UCSD-AML1 (cell line): Measurements from ENCODE around the gene RSF1.

ENCODE experiments used
- DNase-seq: peaks from one replicate; lab custom pipeline; 2025; ENCODE audit not compliant: unreplicated experiment; lab: John Stamatoyannopoulos, UW

The RSF1 gene

GRCh38 chr11:77750394-77751156 is 69.9 kb downstream of the RSF1 start:
- DNase-seq: no peak

- no peak for DNase-seq
Measured at GRCh38 chr11:77749232-77749631, 71.3 kb downstream of the RSF1 start.

GRCh38 chr11:77748266-77748665 is 72.3 kb downstream of the RSF1 start:
- DNase-seq: no peak

- no peak for DNase-seq
Measured at GRCh38 chr11:77747381-77747969, 73.0 kb downstream of the RSF1 start.

GRCh38 chr11:77736473-77736872 is 84.0 kb downstream of the RSF1 start:
- DNase-seq: no peak

GRCh38 chr11:77734890-77735289 is 85.6 kb downstream of the RSF1 start:
- no peak for DNase-seq

GRCh38 chr11:77732143-77732542 is 88.4 kb downstream of the RSF1 start:
- DNase-seq: no peak

GRCh38 chr11:77730789-77731188 is 89.7 kb downstream of the RSF1 start:
- DNase-seq: no peak

- DNase-seq: no peak
Measured at GRCh38 chr11:77729063-77729462, 91.5 kb downstream of the RSF1 start.

GRCh38 chr11:77728203-77728786 is 92.2 kb downstream of the RSF1 start:
- DNase-seq: no peak

GRCh38 chr11:77726524-77726923 is 94.0 kb downstream of the RSF1 start:
- no peak for DNase-seq

GRCh38 chr11:77725433-77725832 is 95.1 kb downstream of the RSF1 start:
- DNase-seq: no peak

GRCh38 chr11:77724636-77725035 is 95.9 kb downstream of the RSF1 start:
- no peak for DNase-seq

- no peak for DNase-seq
Measured at GRCh38 chr11:77723024-77723423, 97.5 kb downstream of the RSF1 start.

- DNase-seq: no peak
Measured at GRCh38 chr11:77710358-77710757, 110.2 kb downstream of the RSF1 start.

- no peak for DNase-seq
Measured at GRCh38 chr11:77705876-77706579, 114.5 kb downstream of the RSF1 start.

- DNase-seq: no peak
Measured at GRCh38 chr11:77705195-77705875, 115.2 kb downstream of the RSF1 start.

- no peak for DNase-seq
Measured at GRCh38 chr11:77704029-77704428, 116.5 kb downstream of the RSF1 start.

- no peak for DNase-seq
Measured at GRCh38 chr11:77699425-77699824, 121.1 kb downstream of the RSF1 start.

GRCh38 chr11:77698896-77699295 is 121.6 kb downstream of the RSF1 start:
- DNase-seq: no peak

- DNase-seq: no peak
Measured at GRCh38 chr11:77697865-77698264, 122.7 kb downstream of the RSF1 start.
